ENCODE data around the gene ATG4B.

GRCh38 chr2:241638940-241639339 is 1.4 kb downstream of the ATG4B start:
- TF ChIP-seq POLR2A (IDR thresholded peaks at IDR 0.05; ENCODE audit: low read depth) (no peak), CTCF (IDR thresholded peaks at IDR 0.05) (no peak), POLR2AphosphoS5 (IDR thresholded peaks at IDR 0.05) (no peak)

All from esophagus muscularis mucosa (tissue), 3 donors.